Neural crest cell (in vitro differentiated cells): ENCODE measurements around the gene SALL3. TPM values are rescaled to one million over a fixed set of nuclear protein-coding genes. Genes with fewer than 3 reads are reported as not detected.

Source experiments
- DNase-seq: peaks from one replicate; pipeline ENCODE4 v3.0.0; 2021; ENCODE audit warnings: low read depth, mixed read lengths, low spot score
- H3K27ac Mint-ChIP-seq: one replicate; pipeline ENCODE4 v1.8.0; 2021; ENCODE audit warnings: mild to moderate bottlenecking, mixed read lengths; ENCODE audit not compliant: unreplicated experiment
- H3K27me3 Mint-ChIP-seq: 2 replicates; pipeline ENCODE4 v1.8.0; 2021; ENCODE audit warnings: low read depth, mild to moderate bottlenecking, mixed read lengths
- H3K36me3 Mint-ChIP-seq: 2 replicates; pipeline ENCODE4 v1.8.0; 2021; ENCODE audit warnings: low read depth, mild to moderate bottlenecking, mixed read lengths
- H3K4me1 Mint-ChIP-seq: 2 replicates; pipeline ENCODE4 v1.8.0; 2021; ENCODE audit warnings: mixed read lengths
- H3K4me3 Mint-ChIP-seq: one replicate; pipeline ENCODE4 v1.8.0; 2021; ENCODE audit warnings: mild to moderate bottlenecking, mixed read lengths
- H3K9me3 Mint-ChIP-seq: 2 replicates; pipeline ENCODE4 v1.8.0; 2021; ENCODE audit warnings: mixed read lengths
- CTCF ChIP-seq: fragments of 200-600 bp; sonication (generic); conservative IDR thresholded peaks from 2 replicates; pipeline ENCODE4 v1.5.0; 2021; ENCODE audit warnings: antibody characterized with exemption, mild to moderate bottlenecking
- total RNA-seq: library from RNA; stranded (reverse); gene quantifications from 2 replicates; pipeline ENCODE4 v1.2.1, GENCODE V29; 2021

SALL3 gene
- total RNA-seq, 1 donor from 2014 or later: 9.1 TPM

GRCh38 chr18:78992041-78993011, 12.7 kb downstream of the SALL3 start:
- Mint-ChIP-seq H3K9me3 (peaks cover 2% of the 10 kb centered on the region), H3K4me3 (no peak overlapping the region), H3K4me1 (peaks cover 17% of the 10 kb centered on the region), H3K27ac (no peak overlapping the region), H3K36me3 (peaks cover 6% of the 10 kb centered on the region), H3K27me3 (peaks cover 26% of the 10 kb centered on the region)
- no peak for TF ChIP-seq CTCF
- no peak for DNase-seq

- TF ChIP-seq CTCF: no peak
- H3K27me3 Mint-ChIP-seq: peaks cover 17% of the 10 kb centered on the region
- H3K36me3 Mint-ChIP-seq: peaks cover 6% of the 10 kb centered on the region
- H3K27ac Mint-ChIP-seq: no peak overlapping the region
- no peak overlapping the region for H3K4me3 Mint-ChIP-seq
- H3K4me1 Mint-ChIP-seq: peaks cover 17% of the 10 kb centered on the region
- peaks cover 2% of the 10 kb centered on the region for H3K9me3 Mint-ChIP-seq
- DNase-seq: no peak
These were observed 13.7 kb downstream of the SALL3 start for GRCh38 chr18:78993014-78993926.

DNA sequence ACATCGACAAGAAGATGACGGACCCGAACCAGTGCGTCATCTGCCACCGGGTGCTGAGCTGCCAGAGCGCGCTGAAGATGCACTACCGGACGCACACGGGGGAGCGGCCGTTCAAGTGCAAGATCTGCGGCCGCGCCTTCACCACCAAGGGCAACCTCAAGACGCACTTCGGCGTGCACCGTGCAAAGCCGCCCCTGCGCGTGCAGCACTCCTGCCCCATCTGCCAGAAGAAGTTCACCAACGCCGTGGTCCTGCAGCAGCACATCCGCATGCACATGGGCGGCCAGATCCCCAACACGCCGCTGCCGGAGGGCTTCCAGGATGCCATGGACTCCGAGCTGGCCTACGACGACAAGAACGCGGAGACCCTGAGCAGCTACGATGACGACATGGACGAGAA, 14.4 kb downstream of the SALL3 start:
- Mint-ChIP-seq H3K27ac (no peak overlapping the region), H3K9me3 (peaks cover 2% of the 10 kb centered on the region), H3K4me3 (no peak overlapping the region), H3K27me3 (peaks cover 12% of the 10 kb centered on the region), H3K4me1 (peaks cover 17% of the 10 kb centered on the region), H3K36me3 (peaks cover 6% of the 10 kb centered on the region)
- no peak for DNase-seq
- TF ChIP-seq CTCF: no peak

DNA sequence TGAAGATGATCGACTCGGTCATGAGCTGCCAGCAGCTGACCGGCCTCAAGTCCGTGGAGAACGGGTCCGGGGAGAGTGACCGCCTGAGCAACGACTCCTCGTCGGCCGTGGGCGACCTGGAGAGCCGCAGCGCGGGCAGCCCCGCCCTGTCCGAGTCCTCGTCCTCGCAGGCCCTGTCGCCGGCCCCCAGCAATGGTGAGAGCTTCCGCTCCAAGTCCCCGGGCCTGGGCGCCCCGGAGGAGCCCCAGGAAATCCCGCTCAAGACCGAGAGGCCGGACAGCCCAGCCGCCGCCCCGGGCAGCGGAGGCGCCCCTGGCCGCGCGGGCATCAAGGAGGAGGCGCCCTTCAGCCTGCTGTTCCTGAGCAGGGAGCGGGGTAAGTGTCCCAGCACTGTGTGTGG, 14.9 kb downstream of the SALL3 start:
- TF ChIP-seq CTCF: no peak
- no peak for DNase-seq
- peaks cover 2% of the 10 kb centered on the region for H3K9me3 Mint-ChIP-seq

DNA sequence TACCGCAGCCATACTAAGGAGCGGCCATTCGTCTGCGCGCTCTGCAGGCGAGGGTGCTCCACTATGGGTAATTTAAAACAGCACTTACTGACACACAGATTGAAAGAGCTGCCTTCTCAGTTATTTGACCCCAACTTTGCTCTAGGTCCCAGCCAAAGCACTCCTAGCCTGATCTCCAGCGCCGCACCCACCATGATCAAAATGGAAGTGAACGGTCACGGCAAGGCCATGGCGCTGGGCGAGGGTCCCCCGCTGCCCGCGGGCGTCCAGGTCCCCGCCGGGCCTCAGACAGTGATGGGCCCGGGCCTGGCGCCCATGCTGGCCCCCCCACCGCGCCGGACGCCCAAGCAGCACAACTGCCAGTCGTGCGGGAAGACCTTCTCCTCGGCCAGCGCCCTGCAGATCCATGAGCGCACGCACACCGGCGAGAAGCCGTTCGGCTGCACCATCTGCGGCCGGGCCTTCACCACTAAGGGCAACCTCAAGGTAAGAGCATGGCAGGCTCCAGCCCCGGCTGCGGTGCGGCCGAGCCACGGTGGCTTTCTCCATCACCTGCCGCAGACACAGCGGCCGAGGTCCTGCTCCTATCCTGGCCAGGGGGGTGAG, 15.5 kb downstream of the SALL3 start:
- Mint-ChIP-seq H3K9me3 (peaks cover 2% of the 10 kb centered on the region), H3K27me3 (peaks cover 7% of the 10 kb centered on the region), H3K27ac (no peak overlapping the region), H3K36me3 (peaks cover 6% of the 10 kb centered on the region), H3K4me3 (no peak overlapping the region), H3K4me1 (peaks cover 14% of the 10 kb centered on the region)
- no peak for TF ChIP-seq CTCF
- DNase-seq: no peak

More for the DNA sequence above, 14.9 kb downstream of the SALL3 start:
- Mint-ChIP-seq H3K27me3 (peaks cover 12% of the 10 kb centered on the region), H3K4me1 (peaks cover 17% of the 10 kb centered on the region), H3K27ac (no peak overlapping the region), H3K36me3 (peaks cover 6% of the 10 kb centered on the region), H3K4me3 (no peak overlapping the region)
